H9 (cell line): ENCODE measurements around the gene IGSF9. TPM values are rescaled to one million over a fixed set of nuclear protein-coding genes. Genes with fewer than 3 reads are reported as not detected.
A peak's percentile ranks its signal among the peaks of the same experiment; 100 is the strongest.

Experiments
- DNase-seq: peaks from one replicate; pipeline ENCODE4 v3.0.0-alpha.2; 2017
- H2AFZ ChIP-seq: one replicate; pipeline ENCODE4 v1.6.1; 2013; ENCODE audit warnings: mild to moderate bottlenecking, low read length, control low read depth, moderate library complexity
- H2AK5ac ChIP-seq: 2 replicates; pipeline ENCODE4 v1.6.1; 2013; ENCODE audit warnings: low read length, control low read depth, mixed read lengths; ENCODE audit not compliant: insufficient read length
- H2BK120ac ChIP-seq: one replicate; pipeline ENCODE4 v1.6.1; 2013; ENCODE audit warnings: low read depth, mild to moderate bottlenecking, low read length, control low read depth, inconsistent platforms; ENCODE audit not compliant: poor library complexity, severe bottlenecking
- H2BK12ac ChIP-seq: 2 replicates; pipeline ENCODE4 v1.6.1; 2013; ENCODE audit warnings: low read length, control low read depth, mixed read lengths, low read depth; ENCODE audit not compliant: insufficient read length
- H2BK15ac ChIP-seq: 2 replicates; pipeline ENCODE4 v1.6.1; 2013; ENCODE audit warnings: low read depth, low read length, control low read depth
- H2BK20ac ChIP-seq: one replicate; pipeline ENCODE4 v1.6.1; 2013; ENCODE audit warnings: low read depth, mild to moderate bottlenecking, low read length, control low read depth, inconsistent platforms; ENCODE audit not compliant: poor library complexity, severe bottlenecking
- H2BK5ac ChIP-seq: 2 replicates; pipeline ENCODE4 v1.6.1; 2013; ENCODE audit warnings: low read length, control low read depth, mixed read lengths; ENCODE audit not compliant: insufficient read length
- H3K14ac ChIP-seq: 2 replicates; pipeline ENCODE4 v1.6.1; 2013; ENCODE audit warnings: low read length, control low read depth; ENCODE audit not compliant: insufficient read depth
- H3K18ac ChIP-seq: 2 replicates; pipeline ENCODE4 v1.6.1; 2013; ENCODE audit warnings: low read depth, mild to moderate bottlenecking, mixed read lengths, low read length, control low read depth; ENCODE audit not compliant: insufficient read length
- H3K23ac ChIP-seq: 2 replicates; pipeline ENCODE4 v1.6.1; 2013; ENCODE audit warnings: low read length, control low read depth, mixed read lengths, low read depth; ENCODE audit not compliant: insufficient read length
- H3K23me2 ChIP-seq: 2 replicates; pipeline ENCODE4 v1.6.1; 2013; ENCODE audit warnings: low read depth, mild to moderate bottlenecking, mixed read lengths, low read length, control low read depth; ENCODE audit not compliant: insufficient read length, poor library complexity, severe bottlenecking
- H3K27ac ChIP-seq: 2 replicates; pipeline ENCODE4 v1.5.1; 2013; ENCODE audit warnings: low read length, control low read depth, mixed read lengths, low read depth; ENCODE audit not compliant: insufficient read length
- H3K27me3 ChIP-seq: 2 replicates; pipeline ENCODE4 v1.6.1; 2013; ENCODE audit warnings: low read length, control low read depth, inconsistent platforms; ENCODE audit not compliant: insufficient read depth
- H3K4ac ChIP-seq: 2 replicates; pipeline ENCODE4 v1.6.1; 2013; ENCODE audit warnings: low read depth, mild to moderate bottlenecking, control low read depth, inconsistent platforms, low read length, moderate library complexity
- H3K4me1 ChIP-seq: 2 replicates; pipeline ENCODE4 v1.6.1; 2013; ENCODE audit warnings: low read length, control low read depth, inconsistent platforms; ENCODE audit not compliant: insufficient read depth
- H3K4me2 ChIP-seq: 2 replicates; pipeline ENCODE4 v1.6.1; 2013; ENCODE audit warnings: low read length, control low read depth, mixed read lengths; ENCODE audit not compliant: insufficient read length, insufficient read depth
- H3K56ac ChIP-seq: 2 replicates; pipeline ENCODE4 v1.6.1; 2013; ENCODE audit warnings: low read depth, mild to moderate bottlenecking, mixed read lengths, low read length, control low read depth; ENCODE audit not compliant: insufficient read length
- H3K79me1 ChIP-seq: 2 replicates; pipeline ENCODE4 v1.6.1; 2013; ENCODE audit warnings: low read depth, mild to moderate bottlenecking, moderate library complexity, low read length, control low read depth, inconsistent platforms; ENCODE audit not compliant: insufficient read depth, poor library complexity, severe bottlenecking
- H3K79me2 ChIP-seq: 2 replicates; pipeline ENCODE4 v1.6.1; 2013; ENCODE audit warnings: low read length, control low read depth, inconsistent platforms; ENCODE audit not compliant: insufficient read depth
- H3K9ac ChIP-seq: 2 replicates; pipeline ENCODE4 v1.6.1; 2013; ENCODE audit warnings: low read length, control low read depth, mixed read lengths; ENCODE audit not compliant: insufficient read length; ENCODE audit errors: extremely low read depth
- H3K9me3 ChIP-seq: one replicate; pipeline ENCODE4 v1.6.1; 2013; ENCODE audit warnings: low read depth, low read length, inconsistent platforms; ENCODE audit not compliant: control insufficient read depth
- H3T11ph ChIP-seq: one replicate; pipeline ENCODE4 v1.6.1; 2013; ENCODE audit warnings: mild to moderate bottlenecking, low read length, control low read depth, inconsistent platforms
- H4K20me1 ChIP-seq: one replicate; pipeline ENCODE4 v1.6.1; 2013; ENCODE audit not compliant: control insufficient read depth, insufficient read length, insufficient read depth
- H4K5ac ChIP-seq: 2 replicates; pipeline ENCODE4 v1.6.1; 2013; ENCODE audit warnings: low read depth, mild to moderate bottlenecking, mixed read lengths, low read length, control low read depth; ENCODE audit not compliant: insufficient read length
- H4K8ac ChIP-seq: replicated peaks from 2 replicates; pipeline ENCODE4 v1.6.1; 2013; ENCODE audit warnings: low read length, control low read depth, mixed read lengths, low read depth; ENCODE audit not compliant: insufficient read length
- H4K91ac ChIP-seq: 2 replicates; pipeline ENCODE4 v1.6.1; 2013; ENCODE audit warnings: low read depth, mild to moderate bottlenecking, moderate library complexity, mixed read lengths, low read length, control low read depth; ENCODE audit not compliant: insufficient read length
- H3K27ac Mint-ChIP-seq, 3 experiments: 2 replicates in 2 of 3; 3 replicates in 1 of 3; pipeline ENCODE4 v1.8.0; 2020 to 2021; ENCODE audit warnings: mixed read lengths in 3 of 3, mild to moderate bottlenecking in 1 of 3, moderate library complexity in 1 of 3
- H3K27me3 Mint-ChIP-seq: 2 replicates; pipeline ENCODE4 v1.8.0; 2021; ENCODE audit warnings: low read depth, mild to moderate bottlenecking, moderate library complexity, mixed read lengths
- H3K36me3 Mint-ChIP-seq, 3 experiments: 2 replicates in 2 of 3; 3 replicates in 1 of 3; pipeline ENCODE4 v1.8.0; 2020 to 2021; ENCODE audit warnings: low read depth in 3 of 3, mixed read lengths in 3 of 3; ENCODE audit not compliant: insufficient read depth in 1 of 3
- H3K4me1 Mint-ChIP-seq, 2 experiments: 2 replicates each; pipeline ENCODE4 v1.8.0; 2020; ENCODE audit warnings: mixed read lengths in 2 of 2
- H3K4me3 Mint-ChIP-seq, 2 experiments: 2 replicates in 1 of 2; 3 replicates in 1 of 2; pipeline ENCODE4 v1.8.0; 2020 to 2021; ENCODE audit warnings: mild to moderate bottlenecking in 2 of 2, mixed read lengths in 2 of 2, moderate library complexity in 1 of 2
- H3K9me3 Mint-ChIP-seq, 2 experiments: 2 replicates in 1 of 2; 3 replicates in 1 of 2; pipeline ENCODE4 v1.8.0; 2020; ENCODE audit warnings: mild to moderate bottlenecking in 2 of 2, mixed read lengths in 2 of 2, moderate library complexity in 1 of 2
- CTCF ChIP-seq: fragments of 200-600 bp; sonication (generic); conservative IDR thresholded peaks from 3 replicates; pipeline ENCODE4 v1.8.0; 2021; ENCODE audit warnings: antibody characterized with exemption, mild to moderate bottlenecking
- WGBS: extraction: QIAGEN DNeasy Blood & Tissue Kit; methylation state at CpG from one replicate; pipeline ENCODE4 v1.1.7; 2013; ENCODE audit warnings: missing lambda C conversion rate, low lambda C conversion rate, mixed read lengths; ENCODE audit not compliant: insufficient read length; ENCODE audit errors: extremely low coverage; 5-methylcytosine and 5-hydroxymethylcytosine counted together
- total RNA-seq: library from RNA; stranded (reverse); gene quantifications from 2 replicates; pipeline ENCODE4 v1.2.1, GENCODE V29; 2021

The IGSF9 gene
- total RNA-seq, 1 experiment from 2014 or later, result 11.3 TPM

- Histone ChIP-seq H2BK5ac (no peak overlapping the region), H2AK5ac (no peak overlapping the region), H4K5ac (no peak overlapping the region), H3K18ac (no peak overlapping the region), H3K23ac (no peak overlapping the region), H2BK15ac (no peak overlapping the region), H3K9me3 (no peaks in the 10 kb centered on the region), H3K9ac (no peak overlapping the region), H2BK120ac (no peak overlapping the region), H3K27me3 (no peaks in the 10 kb centered on the region), H3K4ac (no peak overlapping the region), H4K91ac (no peak overlapping the region), H3K4me1 (no peaks in the 10 kb centered on the region), H3K14ac (no peak overlapping the region), H4K8ac (no peak overlapping the region), H2BK12ac (no peak overlapping the region), H3K56ac (no peak overlapping the region), H3K23me2 (no peaks in the 10 kb centered on the region), H3K79me1 (no peaks in the 10 kb centered on the region), H4K20me1 (peaks cover 2% of the 10 kb centered on the region), H3K4me2 (no peak overlapping the region), H2AFZ (no peak overlapping the region), H3T11ph (no peak overlapping the region), H2BK20ac (no peak overlapping the region), H3K79me2 (no peaks in the 10 kb centered on the region), H3K27ac (no peak overlapping the region)
- Mint-ChIP-seq H3K27me3 (peaks cover 6% of the 10 kb centered on the region; the same call in 1 of the 2 replicates), H3K9me3 (no peaks in the 10 kb centered on the region), H3K36me3 (no peaks in the 10 kb centered on the region), H3K4me1 (peaks cover 20 to 22% of the 10 kb centered on the region in 2 experiments), H3K27ac (no peak overlapping the region), H3K4me3 (no peak overlapping the region)
- no CpG with 5 or more reads among the region's 11 CpGs for WGBS
- peak; percentile 7 for DNase-seq
- no peak for TF ChIP-seq CTCF
Observed at GRCh38 chr1:159962176-159962575, 16.8 kb upstream of the IGSF9 start.
